IMR-90 (cell line): Measurements from ENCODE around the gene LIN37. TPM values are rescaled to one million over a fixed set of nuclear protein-coding genes. Genes with fewer than 3 reads are reported as not detected.

Experiments used
- ATAC-seq: fragments of 200-7000 bp; cut with Tn5 transposase; 2 replicates; pipeline ENCODE4 v1.9.1; 2020; ENCODE audit warnings: low read depth, mild to moderate bottlenecking, moderate library complexity
- BruUV-seq: library from RNA; stranded (reverse); fragments of 400-500 nt; replicated peaks from 2 replicates; lab custom pipeline; 2021; lab: Mats Ljungman, UMichigan
- CTCF ChIA-PET: fragments of 300-600 bp; formaldehyde crosslinking; extraction: SDS; loops from one replicate; lab custom pipeline; 2021; ENCODE audit warnings: antibody characterized with exemption; lab: Yijun Ruan, JAX
- POLR2A ChIA-PET: fragments of 300-600 bp; sonication (Branson Sonifier 250); formaldehyde crosslinking; loops from one replicate; lab custom pipeline; 2022; ENCODE audit warnings: antibody characterized with exemption; ENCODE audit not compliant: unreplicated experiment; lab: Charles Lee
- DNase-seq: peaks from one replicate; pipeline ENCODE4 v3.0.0; 2013
- H2AFZ ChIP-seq: replicated peaks from 2 replicates; pipeline ENCODE3; 2013; ENCODE audit warnings: low read length, mild to moderate bottlenecking; ENCODE audit not compliant: poor library complexity
- H2AK5ac ChIP-seq: 2 replicates; pipeline ENCODE4 v1.6.1; 2013; ENCODE audit warnings: low read depth, low read length, inconsistent platforms
- H2AK9ac ChIP-seq: replicated peaks from 2 replicates; pipeline ENCODE3; 2013; ENCODE audit warnings: mild to moderate bottlenecking, low read depth, low read length, moderate library complexity; ENCODE audit not compliant: poor library complexity
- H2BK120ac ChIP-seq: 2 replicates; pipeline ENCODE4 v1.6.1; 2013; ENCODE audit warnings: low read depth, low read length, inconsistent platforms
- H2BK15ac ChIP-seq: 3 replicates; pipeline ENCODE4 v1.6.1; 2013; ENCODE audit warnings: low read depth, low read length, inconsistent platforms
- H2BK20ac ChIP-seq: 2 replicates; pipeline ENCODE4 v1.6.1; 2013; ENCODE audit warnings: low read depth, mild to moderate bottlenecking, inconsistent platforms, low read length, moderate library complexity
- H2BK5ac ChIP-seq: 2 replicates; pipeline ENCODE4 v1.6.1; 2013; ENCODE audit warnings: mild to moderate bottlenecking, low read depth, low read length, inconsistent platforms; ENCODE audit not compliant: poor library complexity, severe bottlenecking
- H3K14ac ChIP-seq: replicated peaks from 2 replicates; pipeline ENCODE4 v1.6.1; 2013; ENCODE audit warnings: low read depth, low read length, inconsistent platforms
- H3K18ac ChIP-seq: 2 replicates; pipeline ENCODE4 v1.6.1; 2013; ENCODE audit warnings: low read depth, low read length, control low read depth
- H3K23ac ChIP-seq: 2 replicates; pipeline ENCODE4 v1.6.1; 2013; ENCODE audit warnings: low read depth, low read length, inconsistent platforms
- H3K27ac ChIP-seq: 2 replicates; pipeline ENCODE4 v1.5.1; 2013; ENCODE audit warnings: mild to moderate bottlenecking, control low read depth, low read length; ENCODE audit not compliant: insufficient read depth
- H3K27me3 ChIP-seq: 2 replicates; pipeline ENCODE4 v1.6.1; 2013; ENCODE audit warnings: low read length; ENCODE audit not compliant: control insufficient read depth, insufficient read depth
- H3K36me3 ChIP-seq: 2 replicates; pipeline ENCODE4 v1.6.1; 2013; ENCODE audit warnings: low read length, mixed read lengths; ENCODE audit not compliant: control insufficient read depth, insufficient read depth
- H3K4ac ChIP-seq: 2 replicates; pipeline ENCODE4 v1.6.1; 2013; ENCODE audit warnings: low read depth, low read length, inconsistent platforms
- H3K4me1 ChIP-seq: 2 replicates; pipeline ENCODE4 v1.6.1; 2013; ENCODE audit warnings: low read length, mixed read lengths; ENCODE audit not compliant: control insufficient read depth, insufficient read depth
- H3K4me2 ChIP-seq: 2 replicates; pipeline ENCODE4 v1.6.1; 2013; ENCODE audit warnings: low read depth, mild to moderate bottlenecking, control low read depth, low read length, moderate library complexity
- H3K4me3 ChIP-seq: 2 replicates; pipeline ENCODE4 v1.5.1; 2013; ENCODE audit warnings: low read depth, mild to moderate bottlenecking, control low read depth, low read length, moderate library complexity; ENCODE audit not compliant: insufficient read depth
- H3K56ac ChIP-seq: 2 replicates; pipeline ENCODE4 v1.6.1; 2013; ENCODE audit warnings: low read length, inconsistent platforms; ENCODE audit not compliant: insufficient read depth; ENCODE audit errors: extremely low read depth
- H3K79me1 ChIP-seq, 2 experiments: 2 replicates each; pipeline ENCODE4 v1.6.1; 2013; ENCODE audit warnings: low read length in 2 of 2, inconsistent platforms in 1 of 2, low read depth in 1 of 2
- H3K9ac ChIP-seq: 2 replicates; pipeline ENCODE4 v1.6.1; 2013; ENCODE audit warnings: low read depth, low read length, control low read depth
- H3K9me1 ChIP-seq: 2 replicates; pipeline ENCODE4 v1.6.1; 2013; ENCODE audit warnings: low read length, inconsistent platforms; ENCODE audit not compliant: insufficient read depth
- H3K9me3 ChIP-seq: 2 replicates; pipeline ENCODE4 v1.6.1; 2013; ENCODE audit warnings: low read length; ENCODE audit not compliant: control insufficient read depth, insufficient read depth
- H4K20me1 ChIP-seq: 2 replicates; pipeline ENCODE4 v1.6.1; 2013; ENCODE audit warnings: low read length, inconsistent platforms; ENCODE audit not compliant: insufficient read depth
- H4K5ac ChIP-seq: 2 replicates; pipeline ENCODE4 v1.6.1; 2013; ENCODE audit warnings: mild to moderate bottlenecking, low read depth, low read length, control low read depth
- H4K8ac ChIP-seq, 2 experiments: 2 replicates each; pipeline ENCODE4 v1.6.1; 2013; ENCODE audit warnings: low read depth in 2 of 2, low read length in 2 of 2, control low read depth in 1 of 2, inconsistent platforms in 1 of 2
- H4K91ac ChIP-seq: 2 replicates; pipeline ENCODE4 v1.6.1; 2013; ENCODE audit warnings: low read depth, low read length, inconsistent platforms; ENCODE audit not compliant: insufficient read depth
- BHLHE40 ChIP-seq: fragments of 150-350 bp; IDR thresholded peaks from 2 replicates; pipeline ENCODE4 v1.6.1; 2016; ENCODE audit warnings: mild to moderate bottlenecking, low read depth, low read length
- CEBPB ChIP-seq: IDR thresholded peaks from 2 replicates; pipeline ENCODE4 v1.6.1; 2012; ENCODE audit warnings: low read depth, low read length, improper control_type of control experiment
- CHD1 ChIP-seq: IDR thresholded peaks from 2 replicates; pipeline ENCODE4 v1.6.1; 2012; ENCODE audit warnings: low read depth, low read length, improper control_type of control experiment
- CTCF ChIP-seq: conservative IDR thresholded peaks from 2 replicates; pipeline ENCODE4 v1.5.1; 2012; ENCODE audit warnings: mild to moderate bottlenecking, low read depth, low read length, improper control_type of control experiment
- ELK1 ChIP-seq: fragments of 150-350 bp; IDR thresholded peaks from 2 replicates; pipeline ENCODE4 v1.6.1; 2016; ENCODE audit warnings: low read depth, mild to moderate bottlenecking, low read length, moderate library complexity, borderline replicate concordance
- MAFK ChIP-seq: IDR thresholded peaks from 2 replicates; pipeline ENCODE4 v1.6.1; 2012; ENCODE audit warnings: low read depth, low read length, improper control_type of control experiment
- MAZ ChIP-seq: IDR thresholded peaks from 2 replicates; pipeline ENCODE4 v1.6.1; 2012; ENCODE audit warnings: low read depth, mild to moderate bottlenecking, low read length, improper control_type of control experiment, moderate library complexity, borderline replicate concordance
- NFE2L2 ChIP-seq: fragments of 150-350 bp; IDR thresholded peaks from 2 replicates; pipeline ENCODE4 v1.6.1; 2016; ENCODE audit warnings: low read depth, mild to moderate bottlenecking, low read length
- POLR2A ChIP-seq: IDR thresholded peaks from 2 replicates; pipeline ENCODE4 v1.6.1; 2012; ENCODE audit warnings: mild to moderate bottlenecking, low read depth, low read length
- RAD21 ChIP-seq: IDR thresholded peaks from 2 replicates; pipeline ENCODE4 v1.6.1; 2012; ENCODE audit warnings: low read length, improper control_type of control experiment
- RFX5 ChIP-seq: IDR thresholded peaks from 2 replicates; pipeline ENCODE4 v1.8.0; 2012; ENCODE audit warnings: low read depth, mild to moderate bottlenecking, low read length, moderate library complexity
- WGBS, 2 experiments: methylation state at CpG; one replicate each; pipeline versions ENCODE4 v1.1.5 to v1.1.7; 2013; ENCODE audit warnings: missing lambda C conversion rate in 2 of 2; ENCODE audit not compliant: insufficient read length in 1 of 2; ENCODE audit errors: extremely low coverage in 2 of 2; 5-methylcytosine and 5-hydroxymethylcytosine counted together
- dilution Hi-C: fragments of 300-500 bp; cut with HindIII; formaldehyde crosslinking; loops from one replicate; pipeline ENCODE4 v1.14.3; 2018; ENCODE audit warnings: low sequenced_read_pairs; ENCODE audit not compliant: unreplicated experiment
- in situ Hi-C: fragments of 300-500 bp; cut with MboI; formaldehyde crosslinking; loops from 3 replicates; pipeline ENCODE4 v1.14.3; 2019; ENCODE audit warnings: low sequenced_read_pairs, inconsistent platforms, mixed read lengths
- intact Hi-C: fragments of 100-400 bp; cut with micrococcal nuclease; formaldehyde crosslinking; loops from 2 replicates; pipeline ENCODE4 v1.10.0; 2022
- polyA plus RNA-seq, 3 experiments: library from polyadenylated mRNA; depleted of rRNA; stranded (reverse); fragments of >200 nt; gene quantifications; 2 replicates each; pipeline ENCODE4 v1.2.3, GENCODE V29; 2012; ENCODE audit warnings: low replicate concordance in 1 of 3
- total RNA-seq: library from RNA; depleted of rRNA; stranded (reverse); fragments of >200 nt; gene quantifications from 2 replicates; pipeline ENCODE4 v1.2.3, GENCODE V29; 2012

LIN37 gene
- total and polyA plus RNA-seq, 2 of the 4 experiments (the other 2 are of a cell fraction): 12.7 to 23.1 TPM

- no peak for ATAC-seq
These were observed 20.2 kb upstream of the LIN37 start for GRCh38 chr19:35727956-35728706.

More at GRCh38 chr19:35727956-35728706, 20.2 kb upstream of the LIN37 start:
- H2AK5ac ChIP-seq: no peak overlapping the region
- H3K79me1 ChIP-seq: peaks cover 10% of the 10 kb centered on the region in 2 experiments
- no peak overlapping the region for H3K27ac ChIP-seq
- no peaks in the 10 kb centered on the region for H3K27me3 ChIP-seq
- no peaks in the 10 kb centered on the region for H3K9me3 ChIP-seq
- no peak overlapping the region for H2AK9ac ChIP-seq
- H2BK20ac ChIP-seq: no peak overlapping the region
- H3K4me3 ChIP-seq: no peak overlapping the region
- intact Hi-C loops (no loop called here), in situ Hi-C loops (no loop called here), dilution Hi-C loops (no loop called here)
- H3K23ac ChIP-seq: no peak overlapping the region
- peaks cover 94% of the 10 kb centered on the region for H3K36me3 ChIP-seq
- H4K8ac ChIP-seq: no peak overlapping the region
- no peak overlapping the region for H4K91ac ChIP-seq
- no peaks in the 10 kb centered on the region for H3K4me1 ChIP-seq
- no peak for DNase-seq
- H2AFZ ChIP-seq: no peak overlapping the region
- H3K9ac ChIP-seq: no peak overlapping the region
- peaks cover 17% of the 10 kb centered on the region for H4K20me1 ChIP-seq
- WGBS, 2 experiments: 95% methylated on average over 15 of the region's 19 CpGs; no CpG with 5 or more reads in 1 of the 2 experiments
- ChIA-PET CTCF (no interaction called here), POLR2A (no interaction called here)
- H3K18ac ChIP-seq: no peak overlapping the region
- no peak overlapping the region for H3K56ac ChIP-seq
- no TSS peak for BruUV-seq
- TF ChIP-seq NFE2L2 (no peak), CTCF (no peak), POLR2A (no peak), RAD21 (no peak), ELK1 (no peak), CHD1 (no peak), CEBPB (no peak), RFX5 (no peak), BHLHE40 (no peak), MAFK (no peak), MAZ (no peak)
- no peak overlapping the region for H2BK15ac ChIP-seq
- no peak overlapping the region for H3K4me2 ChIP-seq
- H3K4ac ChIP-seq: no peak overlapping the region
- no peak overlapping the region for H3K14ac ChIP-seq
- no peak overlapping the region for H2BK5ac ChIP-seq
- H2BK120ac ChIP-seq: no peak overlapping the region
- no peak overlapping the region for H4K5ac ChIP-seq
- no peaks in the 10 kb centered on the region for H3K9me1 ChIP-seq
